ENCODE data around the gene JAML.

JAML gene

DNA sequence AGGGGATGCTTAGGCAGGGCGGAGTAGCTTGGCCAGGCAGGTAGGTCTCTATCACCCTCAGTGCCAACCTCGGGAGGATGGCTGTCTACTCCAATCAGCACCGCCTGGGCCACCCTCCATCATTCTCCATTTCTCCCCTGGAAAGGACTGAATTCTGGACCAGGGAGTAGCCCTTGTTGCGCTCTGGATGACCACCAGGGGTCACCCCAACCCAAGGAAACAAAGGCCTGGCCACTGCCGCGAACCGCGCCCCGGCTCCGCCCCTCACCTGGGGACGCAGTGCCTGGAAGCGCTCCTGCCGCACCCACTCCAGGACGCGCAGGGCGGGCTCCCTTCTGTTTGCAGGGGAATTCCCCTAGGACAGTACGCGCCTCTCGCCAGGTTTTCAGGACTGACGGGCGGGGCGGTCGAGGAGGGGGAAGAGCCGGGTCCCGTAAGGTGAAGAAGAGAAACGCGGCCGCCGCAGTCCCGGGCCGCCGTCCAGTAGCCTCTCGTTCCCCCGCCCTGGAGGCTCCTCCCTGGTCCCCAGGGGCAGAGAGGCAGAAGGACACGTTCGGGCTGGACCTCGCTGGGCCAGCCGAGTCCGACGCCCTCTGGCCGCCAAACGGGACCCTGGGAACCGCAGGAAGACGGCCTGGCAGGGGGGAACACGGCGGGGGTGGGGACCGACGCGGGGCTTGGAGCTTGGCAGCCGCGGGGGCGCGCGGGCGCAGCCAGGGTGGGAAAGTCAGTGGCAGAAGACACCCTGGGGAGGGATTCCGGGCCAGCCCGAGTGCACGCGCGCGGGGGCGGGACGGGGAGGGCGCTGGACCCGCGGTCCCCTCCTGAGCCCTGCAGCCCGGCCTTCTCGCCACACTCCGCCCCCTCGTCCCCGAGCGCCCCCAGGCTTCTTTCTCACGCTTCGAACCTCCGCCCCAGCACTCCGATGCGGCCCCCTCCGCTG lies 79.3 kb downstream of the JAML start:
- TF ChIP-seq, protein P1, sequence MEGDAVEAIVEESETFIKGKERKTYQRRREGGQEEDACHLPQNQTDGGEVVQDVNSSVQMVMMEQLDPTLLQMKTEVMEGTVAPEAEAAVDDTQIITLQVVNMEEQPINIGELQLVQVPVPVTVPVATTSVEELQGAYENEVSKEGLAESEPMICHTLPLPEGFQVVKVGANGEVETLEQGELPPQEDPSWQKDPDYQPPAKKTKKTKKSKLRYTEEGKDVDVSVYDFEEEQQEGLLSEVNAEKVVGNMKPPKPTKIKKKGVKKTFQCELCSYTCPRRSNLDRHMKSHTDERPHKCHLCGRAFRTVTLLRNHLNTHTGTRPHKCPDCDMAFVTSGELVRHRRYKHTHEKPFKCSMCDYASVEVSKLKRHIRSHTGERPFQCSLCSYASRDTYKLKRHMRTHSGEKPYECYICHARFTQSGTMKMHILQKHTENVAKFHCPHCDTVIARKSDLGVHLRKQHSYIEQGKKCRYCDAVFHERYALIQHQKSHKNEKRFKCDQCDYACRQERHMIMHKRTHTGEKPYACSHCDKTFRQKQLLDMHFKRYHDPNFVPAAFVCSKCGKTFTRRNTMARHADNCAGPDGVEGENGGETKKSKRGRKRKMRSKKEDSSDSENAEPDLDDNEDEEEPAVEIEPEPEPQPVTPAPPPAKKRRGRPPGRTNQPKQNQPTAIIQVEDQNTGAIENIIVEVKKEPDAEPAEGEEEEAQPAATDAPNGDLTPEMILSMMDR (conservative IDR thresholded peaks at IDR 0.05; ENCODE audit: low read length) = peak; percentile 86
- TF ChIP-seq EZH2phosphoT487 (IDR thresholded peaks at IDR 0.05; ENCODE audit: borderline replicate concordance) = no peak

DNA sequence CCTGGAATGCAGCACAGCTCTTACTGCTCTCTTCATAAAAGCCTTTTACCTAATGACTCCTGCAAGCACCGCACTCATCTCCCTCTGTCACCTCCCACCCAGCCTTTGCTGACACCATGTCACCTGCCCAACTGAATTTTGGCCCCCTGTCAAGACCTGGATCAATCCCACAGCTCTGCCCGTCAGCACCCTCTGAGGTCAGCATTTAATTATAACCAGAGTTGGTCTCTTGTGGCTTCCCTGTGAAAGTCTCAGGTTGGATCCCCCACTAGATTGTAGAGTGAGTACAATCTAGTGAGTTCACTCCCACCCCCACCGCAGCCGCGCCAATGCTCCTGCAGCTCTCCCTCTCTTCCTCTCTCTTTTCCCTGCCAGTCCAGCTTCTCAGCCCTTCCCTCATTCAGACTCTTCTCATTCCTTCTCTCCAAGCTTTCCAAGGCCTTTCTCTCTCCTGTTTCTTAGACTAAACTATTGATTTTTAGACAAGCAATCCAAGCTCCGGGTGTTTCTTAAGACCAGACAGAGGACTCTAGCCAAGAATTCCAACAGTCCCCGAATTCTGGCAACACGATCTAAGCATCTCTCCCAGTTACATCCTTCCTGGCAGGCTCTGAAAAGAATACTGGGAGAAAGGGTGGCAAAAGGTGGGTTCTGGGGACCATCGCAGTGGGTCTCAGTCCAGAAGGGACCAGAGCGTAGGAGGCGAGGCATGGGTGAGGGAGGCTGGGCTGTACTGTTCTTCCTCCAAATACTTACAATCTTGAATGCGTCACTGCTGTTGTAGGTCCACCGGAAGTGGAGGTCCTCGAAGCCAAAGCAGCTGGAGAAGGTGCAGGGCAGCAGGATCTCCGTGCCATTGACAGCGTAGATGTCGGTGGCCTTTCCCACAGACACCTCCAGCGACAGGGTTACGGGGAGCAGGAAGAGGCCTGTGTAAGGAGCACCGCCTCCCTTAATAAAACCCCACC lies 80.2 kb downstream of the JAML start:
- no peaks in the 10 kb centered on the region for H3F3A ChIP-seq (ENCODE audit: low read depth)
- no peaks in the 10 kb centered on the region for H3K36me3 ChIP-seq (ENCODE audit: insufficient read depth, low read length)
- H3K4me2 ChIP-seq (ENCODE audit: low read depth, low read length, poor library complexity, severe bottlenecking) = peak overlapping the region; percentile 79
- H3K9me2 ChIP-seq (replicated peaks; ENCODE audit: low read depth, low read length) = no peaks in the 10 kb centered on the region
- no peaks in the 10 kb centered on the region for H3K4me1 ChIP-seq (ENCODE audit: insufficient read depth, low read length, poor library complexity, severe bottlenecking)
- H4K20me1 ChIP-seq (ENCODE audit: insufficient read depth, low read length, poor library complexity, severe bottlenecking) = no peaks in the 10 kb centered on the region
- H3K4me3 ChIP-seq (ENCODE audit: low read length, poor library complexity, severe bottlenecking) = no peak overlapping the region
- TF ChIP-seq, protein P1 (conservative IDR thresholded peaks at IDR 0.05; ENCODE audit: low read length) = no peak
- TF ChIP-seq EZH2phosphoT487 (IDR thresholded peaks at IDR 0.05; ENCODE audit: borderline replicate concordance) = no peak
- no peaks in the 10 kb centered on the region for H3K79me2 ChIP-seq (ENCODE audit: insufficient read depth, low read length)
- H3K9me3 ChIP-seq (ENCODE audit: insufficient read depth, low read depth, low read length) = no peaks in the 10 kb centered on the region
- no peaks in the 10 kb centered on the region for H3K27me3 ChIP-seq (ENCODE audit: insufficient read depth, low read length, poor library complexity, severe bottlenecking)
- no peak overlapping the region for H2AFZ ChIP-seq (ENCODE audit: low read length)
- no peak overlapping the region for H3K9ac ChIP-seq (ENCODE audit: low read depth, low read length, poor library complexity, severe bottlenecking)

More for the DNA sequence above, 79.3 kb downstream of the JAML start:
- no peaks in the 10 kb centered on the region for H3K4me1 ChIP-seq (ENCODE audit: insufficient read depth, low read length, poor library complexity, severe bottlenecking)
- peak overlapping the region; percentile 97 for H2AFZ ChIP-seq (ENCODE audit: low read length)
- H3K9me2 ChIP-seq (replicated peaks; ENCODE audit: low read depth, low read length) = no peaks in the 10 kb centered on the region
- H3K79me2 ChIP-seq (ENCODE audit: insufficient read depth, low read length) = no peaks in the 10 kb centered on the region
- H3K9ac ChIP-seq (ENCODE audit: low read depth, low read length, poor library complexity, severe bottlenecking) = peak overlapping the region; percentile 47
- H3K4me2 ChIP-seq (ENCODE audit: low read depth, low read length, poor library complexity, severe bottlenecking) = peak overlapping the region; percentile 79
- H4K20me1 ChIP-seq (ENCODE audit: insufficient read depth, low read length, poor library complexity, severe bottlenecking) = no peaks in the 10 kb centered on the region
- no peaks in the 10 kb centered on the region for H3K27me3 ChIP-seq (ENCODE audit: insufficient read depth, low read length, poor library complexity, severe bottlenecking)
- H3K9me3 ChIP-seq (ENCODE audit: insufficient read depth, low read depth, low read length) = no peaks in the 10 kb centered on the region
- H3K36me3 ChIP-seq (ENCODE audit: insufficient read depth, low read length) = no peaks in the 10 kb centered on the region
- H3F3A ChIP-seq (ENCODE audit: low read depth) = no peaks in the 10 kb centered on the region
- H3K4me3 ChIP-seq (ENCODE audit: low read length, poor library complexity, severe bottlenecking) = peak overlapping the region; percentile 81
